Pancreas (tissue), 10 donors: Measurements from ENCODE around the gene FXYD1. TPM values are rescaled to one million over a fixed set of nuclear protein-coding genes. Genes with fewer than 3 reads are reported as not detected.
"Not testable (repeated sequence)": the region's sequence is repeated elsewhere in the genome, so short reads cannot be mapped to it uniquely, and the experiment has no call there.

Experiments
- ATAC-seq, 4 donors: fragments of 200-7000 bp; cut with Tn5 transposase; one replicate each; pipeline versions ENCODE4 v1.8.0 to v1.9.1; 2020; ENCODE audit warnings: mild to moderate bottlenecking in 4 of 4, moderate library complexity in 4 of 4
- DNase-seq, 6 donors: peaks; one replicate each; pipeline ENCODE4 v3.0.0-alpha.2; 2020
- FAIRE-seq: peaks from 2 replicates; lab custom pipeline; 2012; peaks lifted over from hg19 to GRCh38; lab: Jason Lieb, UNC
- H3K27ac ChIP-seq, 4 donors: fragments of 200-600 bp; sonication (generic); 1 replicate in 3 of 4; 2 replicates in 1 of 4; pipeline versions ENCODE4 v1.5.0 to v1.8.0; 2020
- H3K27me3 ChIP-seq, 4 donors: fragments of 200-600 bp; one replicate each; pipeline ENCODE4 v1.8.0; 2021
- H3K36me3 ChIP-seq, 3 donors: fragments of 200-600 bp; sonication (generic) in 1 of 3; one replicate each; pipeline versions ENCODE4 v1.5.0 to v1.8.0; 2020 to 2021
- H3K4me1 ChIP-seq, 3 donors: fragments of 200-600 bp; one replicate each; pipeline ENCODE4 v1.8.0; 2021
- H3K4me3 ChIP-seq, 4 donors: fragments of 200-600 bp; sonication (generic) in 2 of 4; one replicate each; pipeline versions ENCODE4 v1.5.0 to v1.8.0; 2020 to 2021
- H3K9me3 ChIP-seq, 4 donors: fragments of 200-600 bp; one replicate each; pipeline ENCODE4 v1.8.0; 2021
- CTCF ChIP-seq, 4 donors: fragments of 200-600 bp; sonication (generic) in 3 of 4; IDR thresholded peaks; one replicate each; pipeline versions ENCODE4 v1.5.0 to v1.8.0; 2021; ENCODE audit warnings: antibody characterized with exemption in 4 of 4
- WGBS, 2 donors: extraction: QIAGEN DNeasy Blood & Tissue Kit; methylation state at CpG; one replicate each; pipeline ENCODE4 v1.1.7; 2013; 5-methylcytosine and 5-hydroxymethylcytosine counted together
- intact Hi-C, 3 donors: fragments of 100-400 bp; cut with DNase I; formaldehyde crosslinking; loops; one replicate each; pipeline versions ENCODE4 v1.11.1 to v1.14.2; 2022
- polyA plus RNA-seq, 2 donors: library from polyadenylated mRNA; stranded (reverse); fragments of 200-250 nt; gene quantifications; one replicate each; pipeline ENCODE4 v1.2.3, GENCODE V29; 2013
- total RNA-seq, 6 donors: library from RNA; stranded (reverse); fragmentation: NEBNext Ultra II Directional in 4 of 6; extraction: Animal tissue kit (Norgen Biotek cat#: 25700) in 4 of 6; gene quantifications; one replicate each; pipeline versions ENCODE4 v1.2.1 to v1.2.4, GENCODE V29; 2021 to 2023
- donor health status: healthy with polysubstance abuse.
- donor health status: DM: no; HTN: no; CAD: no; lungs with moderate emphysema.
- donor health status: DM: no; HTN: no; CAD: no.
- donor health status: control.
- donor health status: control.
- donor health status: Bipolar disorder and iron deficiency.
- donor health status: DM: yes; HTN: yes; CAD: no.
- donor health status: DM: no; HTN: no; CAD: no.
- donor health status: DM: no; HTN: no; CAD: no.
- donor health status: DM: yes; HTN: yes; CAD: no.

Gene FXYD1
- total and polyA plus RNA-seq, 8 donors: 2.8 to 16.1 (median 6.0) TPM

GRCh38 chr19:35098413-35099049 is 40.1 kb upstream of the FXYD1 start:
- TF ChIP-seq CTCF (IDR thresholded peaks at IDR 0.05): no peak
- Histone ChIP-seq H3K27me3 (no peaks in the 10 kb centered on the region), H3K4me3 (no peak overlapping the region), H3K27ac (peak overlapping the region in 3 of 4 donors; percentile 6 to 29 (median 17)), H3K9me3 (no peaks in the 10 kb centered on the region), H3K36me3 (no peaks in the 10 kb centered on the region), H3K4me1 (peaks cover 0 to 8% (median 5%) of the 10 kb centered on the region in 3 donors)
- WGBS, 2 donors: 38 to 39% methylated on average over 24 to 29 of the region's 29 CpGs
- FAIRE-seq (no peak), ATAC-seq (peak; percentile 88 to 94 (median 93)), DNase-seq (peak; percentile 77 to 97 (median 88))
- intact Hi-C loops: no loop called here

- DNase-seq (peak in 1 of 6 donors; percentile 61), ATAC-seq (peak in 1 of 4 donors; percentile 6), FAIRE-seq (no peak)
- Histone ChIP-seq H3K4me1 (peaks cover 0 to 8% (median 5%) of the 10 kb centered on the region in 3 donors), H3K9me3 (no peaks in the 10 kb centered on the region), H3K36me3 (no peaks in the 10 kb centered on the region), H3K4me3 (no peak overlapping the region), H3K27ac (no peak overlapping the region), H3K27me3 (no peaks in the 10 kb centered on the region)
- WGBS, 2 donors: 91 to 95% methylated on average over 21 of the region's 21 CpGs
- no peak for TF ChIP-seq CTCF (IDR thresholded peaks at IDR 0.05)
- intact Hi-C loops: no loop called here
Observed at GRCh38 chr19:35099155-35099896, 39.3 kb upstream of the FXYD1 start.

GRCh38 chr19:35099897-35100275 is 38.7 kb upstream of the FXYD1 start:
- Histone ChIP-seq H3K27ac (no peak overlapping the region), H3K9me3 (no peaks in the 10 kb centered on the region), H3K4me1 (peaks cover 0 to 8% (median 5%) of the 10 kb centered on the region in 3 donors), H3K27me3 (no peaks in the 10 kb centered on the region), H3K36me3 (no peaks in the 10 kb centered on the region), H3K4me3 (no peak overlapping the region)
- TF ChIP-seq CTCF (IDR thresholded peaks at IDR 0.05): no peak
- no peak for ATAC-seq
- intact Hi-C loops: no loop called here
- no peak for FAIRE-seq
- DNase-seq: no peak
- 94% methylated on average over 13 of the region's 13 CpGs for WGBS, 2 donors

- WGBS, 2 donors: 87 to 91% methylated on average over 16 of the region's 16 CpGs
- Histone ChIP-seq H3K27ac (no peak overlapping the region), H3K27me3 (no peaks in the 10 kb centered on the region), H3K9me3 (no peaks in the 10 kb centered on the region), H3K36me3 (no peaks in the 10 kb centered on the region), H3K4me3 (no peak overlapping the region), H3K4me1 (peaks cover 0 to 8% (median 5%) of the 10 kb centered on the region in 3 donors)
- no peak for TF ChIP-seq CTCF (IDR thresholded peaks at IDR 0.05)
- ATAC-seq (no peak), DNase-seq (no peak), FAIRE-seq (no peak)
- intact Hi-C loops: no loop called here
Observed at GRCh38 chr19:35100588-35101533, 37.8 kb upstream of the FXYD1 start.

GRCh38 chr19:35101949-35102348 is 36.7 kb upstream of the FXYD1 start:
- H3K36me3 ChIP-seq, H3K9me3 ChIP-seq, FAIRE-seq, DNase-seq, H3K27me3 ChIP-seq, H3K27ac ChIP-seq, ATAC-seq, intact Hi-C loops, H3K4me1 ChIP-seq, H3K4me3 ChIP-seq: not testable (repeated sequence)
- 95 to 99% methylated on average over 10 of the region's 10 CpGs for WGBS, 2 donors

GRCh38 chr19:35103614-35104013 is 35.0 kb upstream of the FXYD1 start:
- ATAC-seq: not testable (repeated sequence)

More at GRCh38 chr19:35103614-35104013, 35.0 kb upstream of the FXYD1 start:
- H3K4me3 ChIP-seq, intact Hi-C loops, H3K27ac ChIP-seq, FAIRE-seq, DNase-seq, H3K4me1 ChIP-seq, H3K27me3 ChIP-seq, H3K36me3 ChIP-seq, H3K9me3 ChIP-seq: not testable (repeated sequence)
- 80 to 83% methylated on average over 10 of the region's 10 CpGs for WGBS, 2 donors
